GM19239 (cell line): ENCODE measurements around the gene TGFBR3.

Experiments
- DNase-seq: peaks from one replicate; pipeline ENCODE4 v3.0.0; 2011; ENCODE audit warnings: low spot score; ENCODE audit not compliant: insufficient read length
- FAIRE-seq: peaks from 2 replicates; lab custom pipeline; 2011; peaks lifted over from hg19 to GRCh38; lab: Jason Lieb, UNC

TGFBR3 gene

DNA sequence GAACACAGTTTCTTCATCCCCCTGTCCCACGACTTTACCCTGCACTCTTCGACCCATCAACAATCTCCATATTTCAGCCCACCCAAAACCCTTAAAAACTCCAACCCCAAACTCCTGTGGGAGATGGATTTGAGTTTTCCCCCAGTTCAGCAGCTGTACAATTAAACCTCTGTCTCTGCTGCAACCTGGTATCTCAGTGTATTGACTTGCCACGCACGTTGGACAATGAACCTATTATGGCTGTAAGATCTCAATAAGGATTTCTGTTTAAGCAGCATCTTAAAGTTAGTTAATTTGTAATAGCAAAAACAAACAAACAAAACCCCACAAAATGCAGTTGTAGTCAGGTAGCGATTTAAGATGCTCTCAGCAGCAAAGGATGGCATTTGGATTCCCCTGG, 119.1 kb downstream of the TGFBR3 start:
- FAIRE-seq (no peak), DNase-seq (no peak)

DNA sequence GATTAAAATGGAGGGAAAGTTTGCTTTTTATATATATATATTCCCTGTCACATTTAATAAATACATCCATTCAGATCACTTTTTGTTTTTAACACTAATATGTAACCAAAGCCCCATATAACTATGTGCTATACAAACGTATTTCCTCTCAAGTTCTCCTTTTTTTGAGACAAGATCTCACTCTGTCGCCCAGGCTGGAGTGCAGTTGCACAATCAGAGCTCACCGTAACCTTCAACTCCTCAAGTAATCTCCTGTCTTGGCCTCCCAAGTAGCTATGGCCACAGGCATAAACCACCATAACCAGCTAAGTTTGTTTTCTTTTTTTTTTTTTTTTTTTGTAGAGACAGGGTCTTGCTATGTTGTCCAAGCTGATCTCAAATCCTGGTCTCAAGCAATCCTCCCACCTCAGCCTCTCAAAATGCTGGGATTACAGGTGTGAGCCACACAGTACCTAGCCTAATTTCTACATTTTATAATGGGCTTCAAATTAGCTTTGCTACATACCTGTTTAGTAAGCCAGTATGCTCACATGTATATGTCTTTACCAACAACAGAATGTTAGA, 120.0 kb downstream of the TGFBR3 start:
- FAIRE-seq = no peak
- no peak for DNase-seq

- DNase-seq (no peak), FAIRE-seq (no peak)
Observed at GRCh38 chr1:91765293-91765692, 120.7 kb downstream of the TGFBR3 start.

- DNase-seq (no peak), FAIRE-seq (no peak)
Observed at GRCh38 chr1:91764471-91765115, 121.4 kb downstream of the TGFBR3 start.

GRCh38 chr1:91763252-91763651, 122.7 kb downstream of the TGFBR3 start:
- FAIRE-seq (no peak), DNase-seq (no peak)

- no peak for DNase-seq
- no peak for FAIRE-seq
Observed at GRCh38 chr1:91761295-91761721, 124.6 kb downstream of the TGFBR3 start.

GRCh38 chr1:91760512-91760911, 125.4 kb downstream of the TGFBR3 start:
- FAIRE-seq (no peak), DNase-seq (no peak)

DNA sequence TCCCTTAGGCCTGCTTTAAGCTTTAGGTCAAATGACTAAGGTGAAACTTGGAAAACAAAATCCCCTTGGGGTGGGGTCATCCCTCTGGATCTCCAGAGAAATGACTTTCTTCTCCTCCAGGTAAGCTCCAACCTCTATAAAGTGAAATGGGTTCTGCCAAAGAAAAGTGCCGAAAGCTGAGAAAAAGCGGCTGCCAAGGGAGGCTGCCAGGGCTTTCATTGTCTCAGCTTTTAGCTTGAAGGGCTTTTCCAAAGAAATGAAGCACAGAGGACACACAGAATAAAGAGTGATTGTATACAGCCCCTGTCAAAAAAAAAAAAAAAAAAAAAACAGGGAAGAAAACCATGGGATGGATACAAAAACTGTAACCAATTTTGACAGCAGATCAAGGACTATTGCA, 126.9 kb downstream of the TGFBR3 start:
- no peak for FAIRE-seq

DNA sequence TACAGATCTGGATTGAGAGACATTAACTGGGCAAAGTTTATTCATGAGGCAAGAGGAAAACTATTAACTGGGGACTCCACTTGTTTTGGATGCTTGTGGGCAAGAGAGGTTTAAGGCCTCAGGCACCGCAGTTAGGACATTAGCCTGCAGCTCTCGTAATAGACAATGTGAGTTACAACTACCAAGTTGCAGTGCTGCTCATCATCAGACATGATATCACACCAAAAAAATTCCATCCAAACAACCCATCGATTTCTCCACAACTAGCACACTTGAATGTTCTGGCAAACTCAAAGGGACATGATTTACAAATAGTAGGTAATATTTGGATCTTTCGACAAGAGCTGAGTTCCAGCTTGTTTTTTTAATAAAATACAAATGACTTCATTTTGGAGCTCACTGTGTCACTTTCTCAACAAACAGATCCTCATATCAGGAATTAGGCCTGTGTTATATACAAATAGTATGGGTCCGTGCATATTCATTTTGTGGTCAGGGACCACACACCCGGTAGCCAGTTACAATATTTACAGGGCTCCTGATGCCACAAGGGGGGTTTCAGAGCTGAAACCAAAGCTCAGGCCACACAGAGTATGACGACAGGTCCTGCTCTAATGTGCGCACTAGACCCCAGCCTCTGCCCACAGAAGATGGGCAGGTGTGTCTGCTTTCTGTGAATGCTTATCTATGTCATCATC, 128.0 kb downstream of the TGFBR3 start:
- FAIRE-seq (no peak), DNase-seq (no peak)

More for the DNA sequence above, 126.9 kb downstream of the TGFBR3 start:
- no peak for DNase-seq

- DNase-seq = no peak
- FAIRE-seq = no peak
Observed at GRCh38 chr1:91755702-91756287, 130.2 kb downstream of the TGFBR3 start.

- DNase-seq (no peak), FAIRE-seq (no peak)
Observed at GRCh38 chr1:91754816-91755580, 131.0 kb downstream of the TGFBR3 start.

GRCh38 chr1:91754348-91754747, 131.6 kb downstream of the TGFBR3 start:
- DNase-seq (no peak), FAIRE-seq (no peak)

DNA sequence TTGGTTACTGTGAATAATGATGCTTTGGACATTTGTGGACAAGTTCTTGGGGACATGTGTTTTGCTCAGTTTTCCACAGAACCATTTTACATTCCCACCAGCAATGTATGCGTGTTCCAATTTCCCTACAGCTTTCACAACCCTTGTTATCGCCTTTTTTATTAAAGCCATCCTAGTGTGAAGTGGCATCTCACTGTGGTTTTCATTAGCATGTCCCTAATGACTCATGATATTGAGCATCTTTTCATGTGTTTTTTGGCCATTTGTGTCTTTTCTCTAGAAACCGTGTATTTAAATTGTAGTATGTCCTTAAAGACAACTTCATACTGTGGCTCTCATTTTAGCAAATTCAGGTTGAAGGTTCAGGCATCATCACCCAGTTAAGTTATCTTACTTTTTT, 132.1 kb downstream of the TGFBR3 start:
- FAIRE-seq (no peak), DNase-seq (no peak)

- FAIRE-seq (no peak), DNase-seq (no peak)
Observed at GRCh38 chr1:91752324-91752723, 133.6 kb downstream of the TGFBR3 start.

- DNase-seq (no peak), FAIRE-seq (no peak)
Observed at GRCh38 chr1:91751275-91751674, 134.7 kb downstream of the TGFBR3 start.

- no peak for FAIRE-seq
- DNase-seq = no peak
Observed at GRCh38 chr1:91750398-91750996, 135.5 kb downstream of the TGFBR3 start.

DNA sequence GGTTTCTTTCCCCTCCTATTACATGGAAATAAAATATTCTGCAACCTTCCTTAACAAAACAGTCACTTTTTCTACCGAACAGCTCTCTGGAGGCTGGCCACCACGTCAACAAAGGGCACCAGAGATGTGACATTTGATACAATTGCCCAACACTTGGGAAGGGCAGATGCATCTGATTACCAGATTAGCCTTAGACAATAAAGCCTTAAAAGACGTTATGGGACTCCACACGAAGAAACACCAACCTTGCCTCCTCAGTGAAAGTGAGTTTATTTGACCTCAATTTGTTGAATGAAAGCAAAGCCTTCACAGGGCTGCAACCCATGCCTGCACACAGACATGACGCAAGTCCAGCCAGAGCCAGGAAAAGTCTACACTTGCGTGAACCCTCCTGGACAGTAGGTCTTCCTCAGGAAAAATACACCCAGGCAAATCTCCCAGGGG, 136.1 kb downstream of the TGFBR3 start:
- no peak for FAIRE-seq
- DNase-seq = no peak

GRCh38 chr1:91747666-91748065, 138.3 kb downstream of the TGFBR3 start:
- DNase-seq (no peak), FAIRE-seq (no peak)

GRCh38 chr1:91746728-91747338, 139.1 kb downstream of the TGFBR3 start:
- DNase-seq = no peak
- no peak for FAIRE-seq
